Heart right ventricle (tissue), 16 donors: ENCODE measurements around the gene ROR2. TPM values are rescaled to one million over a fixed set of nuclear protein-coding genes. Genes with fewer than 3 reads are reported as not detected.

ENCODE experiments used
- ATAC-seq, 8 donors: fragments of 200-7000 bp; cut with Tn5 transposase; one replicate each; pipeline ENCODE4 v1.9.1; 2020; ENCODE audit warnings: mild to moderate bottlenecking in 8 of 8, moderate library complexity in 8 of 8, moderate number of reproducible peaks in 1 of 8
- DNase-seq, 2 donors: peaks; one replicate each; pipeline ENCODE4 v3.0.0-alpha.2; 2020
- H3K27ac ChIP-seq, 10 donors: fragments of 200-600 bp; sonication (generic) in 2 of 10; one replicate each; pipeline versions ENCODE4 v1.5.0 to v1.8.0; 2020 to 2022; ENCODE audit warnings: mild to moderate bottlenecking in 3 of 10
- H3K27me3 ChIP-seq, 7 donors: fragments of 200-600 bp; one replicate each; pipeline ENCODE4 v1.8.0; 2021 to 2022; ENCODE audit warnings: mild to moderate bottlenecking in 2 of 7
- H3K36me3 ChIP-seq, 9 donors: fragments of 200-600 bp; sonication (generic) in 1 of 9; one replicate each; pipeline versions ENCODE4 v1.5.0 to v1.8.0; 2020 to 2022; ENCODE audit warnings: mild to moderate bottlenecking in 2 of 9
- H3K4me1 ChIP-seq, 9 donors: fragments of 200-600 bp; sonication (generic) in 1 of 9; one replicate each; pipeline versions ENCODE4 v1.5.0 to v1.8.0; 2020 to 2022; ENCODE audit warnings: mild to moderate bottlenecking in 4 of 9
- H3K4me3 ChIP-seq, 10 donors: fragments of 200-600 bp; sonication (generic) in 2 of 10; one replicate each; pipeline versions ENCODE4 v1.5.0 to v1.8.0; 2020 to 2022; ENCODE audit warnings: mild to moderate bottlenecking in 7 of 10, moderate library complexity in 2 of 10
- H3K9me3 ChIP-seq, 11 donors: fragments of 200-600 bp in 10 of 11; sonication (generic) in 2 of 11; one replicate each; pipeline versions ENCODE4 v1.5.0 to v1.8.0; 2013 to 2022; ENCODE audit warnings: mild to moderate bottlenecking in 2 of 11, control low read depth in 1 of 11, moderate library complexity in 1 of 11
- WGBS, 2 donors: extraction: QIAGEN DNeasy Blood & Tissue Kit; methylation state at CpG; one replicate each; pipeline ENCODE4 v1.1.7; 2013; ENCODE audit warnings: inconsistent platforms in 1 of 2; 5-methylcytosine and 5-hydroxymethylcytosine counted together
- intact Hi-C, 10 donors: fragments of 100-400 bp; cut with DNase I; formaldehyde crosslinking; loops; one replicate each; pipeline versions ENCODE4 v1.11.1 to v1.14.2; 2022
- polyA plus RNA-seq, 2 donors: library from polyadenylated mRNA; stranded (reverse); fragments of 200-250 nt; gene quantifications; one replicate each; pipeline ENCODE4 v1.2.3, GENCODE V29; 2013
- total RNA-seq, 10 donors: library from RNA; stranded (reverse); fragmentation: NEBNext Ultra II Directional in 3 of 10; extraction: Animal tissue kit (Norgen Biotek cat#: 25700) in 3 of 10; gene quantifications; one replicate each; pipeline versions ENCODE4 v1.2.1 to v1.2.4, GENCODE V29; 2021 to 2023
- TF ChIP-seq, protein P1 (sequence below), 9 donors: fragments of 200-600 bp; sonication (generic) in 2 of 9; IDR thresholded peaks; one replicate each; pipeline versions ENCODE4 v1.5.0 to v1.8.0; 2021 to 2022; ENCODE audit warnings: antibody characterized with exemption in 9 of 9, mild to moderate bottlenecking in 5 of 9, moderate library complexity in 1 of 9
- donor health status: Arrhythmogenic right ventricular cardiomyopathy.
- donor health status: ischemic (EF 13 %, LVEDD 7.1; RV severe dilation, severe dysfunction).
- donor health status: healthy with polysubstance abuse.
- donor health status: DM: no; HTN: yes; CAD: no.
- donor health status: DM: no; HTN: no; CAD: no.
- donor health status: ischemic (EF 25% LVEDD 6.9; RV normal size, moderate dysfunction).
- donor health status: ischemic (EF 25% LVEDD 5.7; RV mildly dilated, moderate dysfunction).
- donor health status: healthy.
- donor health status: DM: yes; HTN: yes; CAD: no.
- donor health status: Ischemic cardiomyopathy.
- donor health status: ischemic (EF 35%, LVEDD 5.7; RV mildly dilated, moderate dysfunction).
- donor health status: nonischemic (EF 11% LVEDD 7.7; RV severe dilation, severe dysfunction).
- donor health status: DM: yes; HTN: yes; CAD: no.
- donor health status: PGD.
- donor health status: ischemic (EF 29% LVEDD 5.4; RV normal size, mild dysfunction).
- donor health status: nonischemic (EF 23%, LVEDD 6.1; RV moderate dilation, normal function).

ROR2 gene
- total and polyA plus RNA-seq, 12 donors: 0.11 to 1.4 (median 0.47) TPM

DNA sequence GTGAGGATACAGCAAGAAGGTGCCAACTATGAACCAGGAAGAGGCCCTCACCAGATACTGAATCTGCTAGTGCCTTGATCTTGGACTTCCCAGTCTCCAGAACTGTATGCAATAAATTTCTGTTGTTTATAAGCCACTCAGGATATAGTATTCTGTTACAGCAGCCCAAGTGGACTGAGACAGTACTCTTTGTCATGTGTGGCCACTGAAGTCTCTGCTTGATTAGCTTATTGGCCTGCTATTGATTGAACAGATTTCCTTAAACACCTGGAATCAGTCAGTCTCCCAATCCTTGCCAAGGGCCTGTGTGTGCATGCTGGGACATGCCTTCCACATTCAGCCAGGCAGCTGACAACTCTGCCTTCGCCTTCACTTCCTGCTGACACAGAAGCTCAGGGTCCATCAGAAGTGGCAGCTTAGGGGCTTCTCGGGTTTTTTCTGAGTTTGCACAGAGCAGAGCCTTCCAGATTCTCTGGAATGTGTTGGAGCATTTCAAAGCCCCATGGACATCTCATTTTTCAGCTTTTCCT is 13.7 kb upstream of the ROR2 start:
- 65 to 71% methylated on average over 2 of the region's 2 CpGs for WGBS, 2 donors
- Histone ChIP-seq H3K4me1 (no peaks in the 10 kb centered on the region), H3K27me3 (peaks cover 0 to 12% (median 0%) of the 10 kb centered on the region in 7 donors), H3K9me3 (peaks cover 0 to 35% (median 7%) of the 10 kb centered on the region in 11 donors), H3K27ac (no peak overlapping the region), H3K36me3 (no peaks in the 10 kb centered on the region), H3K4me3 (no peak overlapping the region)
- no peak for DNase-seq
- intact Hi-C loops: no loop called here
- TF ChIP-seq, protein P1, sequence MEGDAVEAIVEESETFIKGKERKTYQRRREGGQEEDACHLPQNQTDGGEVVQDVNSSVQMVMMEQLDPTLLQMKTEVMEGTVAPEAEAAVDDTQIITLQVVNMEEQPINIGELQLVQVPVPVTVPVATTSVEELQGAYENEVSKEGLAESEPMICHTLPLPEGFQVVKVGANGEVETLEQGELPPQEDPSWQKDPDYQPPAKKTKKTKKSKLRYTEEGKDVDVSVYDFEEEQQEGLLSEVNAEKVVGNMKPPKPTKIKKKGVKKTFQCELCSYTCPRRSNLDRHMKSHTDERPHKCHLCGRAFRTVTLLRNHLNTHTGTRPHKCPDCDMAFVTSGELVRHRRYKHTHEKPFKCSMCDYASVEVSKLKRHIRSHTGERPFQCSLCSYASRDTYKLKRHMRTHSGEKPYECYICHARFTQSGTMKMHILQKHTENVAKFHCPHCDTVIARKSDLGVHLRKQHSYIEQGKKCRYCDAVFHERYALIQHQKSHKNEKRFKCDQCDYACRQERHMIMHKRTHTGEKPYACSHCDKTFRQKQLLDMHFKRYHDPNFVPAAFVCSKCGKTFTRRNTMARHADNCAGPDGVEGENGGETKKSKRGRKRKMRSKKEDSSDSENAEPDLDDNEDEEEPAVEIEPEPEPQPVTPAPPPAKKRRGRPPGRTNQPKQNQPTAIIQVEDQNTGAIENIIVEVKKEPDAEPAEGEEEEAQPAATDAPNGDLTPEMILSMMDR (IDR thresholded peaks at IDR 0.05): no peak
- ATAC-seq: no peak

DNA sequence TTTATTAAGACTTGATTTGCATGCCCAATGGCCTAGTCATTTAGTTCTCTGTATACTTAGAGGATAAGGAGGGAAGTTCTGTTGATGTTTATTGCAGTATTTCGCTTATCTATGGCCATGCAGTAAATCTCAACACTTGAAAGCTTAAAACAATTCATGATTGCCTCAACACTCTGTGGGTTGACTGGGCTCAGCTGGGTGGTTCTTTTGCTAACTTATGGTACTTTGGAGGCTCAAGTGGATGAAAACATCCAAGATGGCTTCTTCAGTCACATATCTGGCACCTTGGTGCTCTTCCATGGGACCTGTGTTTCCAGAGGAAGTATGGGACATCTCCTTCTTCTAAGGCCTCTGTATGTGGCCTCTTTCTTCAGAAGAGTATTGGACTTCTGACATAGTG is 10.3 kb upstream of the ROR2 start:
- Histone ChIP-seq H3K9me3 (peaks cover 0 to 35% (median 7%) of the 10 kb centered on the region in 11 donors), H3K36me3 (no peaks in the 10 kb centered on the region), H3K4me3 (no peak overlapping the region), H3K27ac (no peak overlapping the region), H3K27me3 (peaks cover 0 to 8% (median 0%) of the 10 kb centered on the region in 7 donors), H3K4me1 (no peaks in the 10 kb centered on the region)
- TF ChIP-seq, protein P1 (IDR thresholded peaks at IDR 0.05): no peak
- ATAC-seq (no peak), DNase-seq (no peak)
- WGBS, 2 donors: 81 to 92% methylated on average over 1 of the region's 1 CpG
- intact Hi-C loops: no loop called here

DNA sequence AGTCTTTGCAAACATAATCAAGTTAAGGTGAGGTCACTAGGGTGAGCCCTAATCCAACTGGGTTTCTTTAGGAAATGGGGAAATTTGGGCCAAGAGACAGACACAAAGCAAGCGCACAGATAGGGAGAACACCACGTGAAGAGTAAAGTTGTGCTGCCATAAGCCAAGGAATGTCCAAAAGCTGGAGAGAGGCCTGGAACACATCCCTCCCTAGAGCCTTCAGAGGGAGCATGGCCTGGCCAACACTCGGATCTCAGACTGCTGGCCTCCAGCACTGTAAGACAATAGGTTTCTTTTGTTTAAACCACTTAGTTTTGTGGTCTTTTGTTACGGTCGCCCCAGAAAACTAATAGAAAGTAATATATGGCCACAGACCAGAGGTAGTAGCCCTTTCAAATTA is 8.1 kb upstream of the ROR2 start:
- DNase-seq (no peak), ATAC-seq (peak in 4 of 8 donors; percentile 51 to 77 (median 72))
- H3K9me3 ChIP-seq: peaks cover 0 to 21% (median 7%) of the 10 kb centered on the region in 11 donors
- intact Hi-C loops: loop anchor here in 4 of 10 donors (10.0 kb wide), 1 partner anchor 183 kb away; no protein-coding TSS in a partner anchor
- H3K27ac ChIP-seq: no peak overlapping the region
- H3K4me3 ChIP-seq: no peak overlapping the region
- WGBS, 2 donors: 64 to 77% methylated on average over 5 of the region's 5 CpGs
- no peaks in the 10 kb centered on the region for H3K36me3 ChIP-seq
- peaks cover 0 to 4% (median 0%) of the 10 kb centered on the region in 9 donors for H3K4me1 ChIP-seq
- peaks cover 0 to 17% (median 9%) of the 10 kb centered on the region in 7 donors for H3K27me3 ChIP-seq
- TF ChIP-seq, protein P1 (IDR thresholded peaks at IDR 0.05): no peak

DNA sequence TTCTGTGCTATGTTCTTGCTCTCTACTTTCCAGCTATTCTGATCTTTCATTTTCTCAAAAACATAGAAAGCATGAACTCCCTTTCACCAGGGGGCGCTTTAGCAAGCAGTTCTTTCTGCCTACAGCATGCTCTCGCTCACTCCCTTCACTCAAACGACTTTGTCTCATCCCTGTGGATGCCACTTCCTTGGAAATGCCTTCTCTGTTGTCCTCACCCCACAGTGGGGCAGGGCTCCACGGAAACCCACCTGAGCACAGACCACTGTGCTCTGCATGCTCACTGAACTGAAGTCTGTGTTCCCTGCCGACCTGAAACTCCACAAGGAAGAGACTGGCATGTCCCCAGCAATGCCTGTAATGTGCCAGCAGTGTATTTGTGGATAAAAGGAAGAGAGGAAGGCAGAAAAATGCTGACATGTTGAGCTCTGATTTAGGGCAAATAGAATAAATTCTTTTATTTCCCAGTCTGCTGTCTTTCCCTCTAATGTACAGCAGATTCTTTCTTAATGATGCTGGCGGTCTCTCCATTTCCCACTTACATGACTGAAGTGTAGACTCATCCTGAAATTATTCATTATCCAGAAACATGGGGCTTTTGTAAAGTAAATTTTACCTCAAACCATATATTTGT is 4.9 kb upstream of the ROR2 start:
- ATAC-seq (peak in 1 of 8 donors; percentile 41), DNase-seq (no peak)
- 19 to 22% methylated on average over 6 of the region's 6 CpGs for WGBS, 2 donors
- Histone ChIP-seq H3K4me1 (peaks cover 0 to 10% (median 0%) of the 10 kb centered on the region in 9 donors), H3K36me3 (no peaks in the 10 kb centered on the region), H3K9me3 (peaks cover 0 to 16% (median 4%) of the 10 kb centered on the region in 11 donors), H3K4me3 (no peak overlapping the region), H3K27me3 (peaks cover 6 to 47% (median 37%) of the 10 kb centered on the region in 7 donors), H3K27ac (no peak overlapping the region)
- intact Hi-C loops: loop anchor here in 7 of 10 donors (5.0 to 10.0 kb wide), 2 partner anchors 178 to 180 kb away; no protein-coding TSS in a partner anchor
- TF ChIP-seq, protein P1 (IDR thresholded peaks at IDR 0.05): peak in 7 of 9 donors; percentile 24 to 63 (median 47)
